Urothelium cell line (cell line): ENCODE measurements around the gene BCAP31.
"Not testable (repeated sequence)": the region's sequence is repeated elsewhere in the genome, so short reads cannot be mapped to it uniquely, and the experiment has no call there.

Experiments used
- DNase-seq: peaks from one replicate; pipeline ENCODE4 v3.0.0; 2011; ENCODE audit warnings: low spot score, mixed read lengths
- FAIRE-seq: peaks from 2 replicates; lab custom pipeline; 2011; peaks lifted over from hg19 to GRCh38; lab: Jason Lieb, UNC

BCAP31 gene

DNA sequence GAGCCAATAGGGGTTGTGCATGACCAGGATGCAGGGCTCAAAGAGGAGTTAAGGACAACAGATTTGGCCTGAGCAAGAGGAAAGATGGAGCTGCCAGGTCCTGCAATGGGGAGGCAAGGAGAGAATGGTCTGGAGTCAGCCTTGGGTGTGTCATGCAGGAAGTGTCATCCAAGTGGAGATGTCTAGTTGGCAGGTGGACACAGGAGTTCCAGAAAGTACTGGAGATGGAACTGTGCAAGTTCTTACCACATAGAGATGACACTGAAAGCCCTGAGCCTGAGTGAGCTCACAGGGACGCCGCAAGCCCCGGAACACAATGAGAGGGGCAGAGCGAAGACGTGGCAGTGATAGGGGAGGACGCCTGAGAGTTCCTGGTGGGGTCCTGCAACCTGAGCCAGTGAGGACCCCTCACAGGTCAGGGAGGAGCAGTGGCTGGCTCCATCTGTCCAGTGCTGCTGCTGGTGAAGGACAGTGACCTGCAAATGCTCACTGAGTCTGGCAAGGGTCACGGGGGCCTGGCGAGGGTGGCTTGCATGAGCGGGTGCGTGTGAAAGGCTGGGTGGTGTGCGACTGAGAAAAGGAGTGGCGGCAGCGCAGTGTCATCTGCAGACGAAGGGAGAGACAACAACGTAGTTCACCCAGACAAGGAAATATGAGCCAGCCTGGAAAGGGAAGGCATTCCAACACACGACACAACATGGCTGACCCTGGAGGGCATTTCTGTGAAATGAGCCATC, 27.0 kb downstream of the BCAP31 start:
- not testable (repeated sequence) for DNase-seq, FAIRE-seq

- not testable (repeated sequence) for FAIRE-seq, DNase-seq
Measured at GRCh38 chrX:153696538-153696937, 27.6 kb downstream of the BCAP31 start.

DNA sequence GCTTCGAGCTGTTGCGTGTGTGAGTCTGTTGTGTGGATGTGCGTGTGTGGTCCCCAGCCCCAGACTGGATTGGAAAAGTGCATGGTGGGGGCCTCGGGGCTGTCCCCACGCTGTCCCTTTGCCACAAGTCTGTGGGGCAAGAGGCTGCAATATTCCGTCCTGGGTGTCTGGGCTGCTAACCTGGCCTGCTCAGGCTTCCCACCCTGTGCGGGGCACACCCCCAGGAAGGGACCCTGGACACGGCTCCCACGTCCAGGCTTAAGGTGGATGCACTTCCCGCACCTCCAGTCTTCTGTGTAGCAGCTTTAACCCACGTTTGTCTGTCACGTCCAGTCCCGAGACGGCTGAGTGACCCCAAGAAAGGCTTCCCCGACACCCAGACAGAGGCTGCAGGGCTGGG, 28.1 kb downstream of the BCAP31 start:
- DNase-seq (no peak), FAIRE-seq (no peak)

GRCh38 chrX:153694687-153695270, 29.4 kb downstream of the BCAP31 start:
- no peak for FAIRE-seq
- DNase-seq: no peak

DNA sequence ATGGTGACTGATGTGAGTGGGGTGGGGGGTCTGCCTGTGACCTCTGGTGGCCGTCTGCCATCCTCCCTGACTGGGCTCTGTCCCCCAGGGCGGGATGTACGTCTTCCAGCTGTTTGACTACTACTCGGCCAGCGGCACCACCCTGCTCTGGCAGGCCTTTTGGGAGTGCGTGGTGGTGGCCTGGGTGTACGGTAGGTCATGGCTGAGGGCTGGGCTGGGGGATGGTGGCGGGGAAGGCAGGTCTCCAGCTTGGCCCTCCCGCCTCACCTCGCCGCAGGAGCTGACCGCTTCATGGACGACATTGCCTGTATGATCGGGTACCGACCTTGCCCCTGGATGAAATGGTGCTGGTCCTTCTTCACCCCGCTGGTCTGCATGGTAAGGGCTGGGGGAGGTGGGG, 29.9 kb downstream of the BCAP31 start:
- FAIRE-seq, DNase-seq: not testable (repeated sequence)

GRCh38 chrX:153693216-153694086, 30.7 kb downstream of the BCAP31 start:
- no peak for FAIRE-seq
- no peak for DNase-seq

- DNase-seq: no peak
- FAIRE-seq: no peak
Measured at GRCh38 chrX:153692611-153693156, 31.5 kb downstream of the BCAP31 start.

GRCh38 chrX:153692003-153692402, 32.2 kb downstream of the BCAP31 start:
- DNase-seq (no peak), FAIRE-seq (no peak)

DNA sequence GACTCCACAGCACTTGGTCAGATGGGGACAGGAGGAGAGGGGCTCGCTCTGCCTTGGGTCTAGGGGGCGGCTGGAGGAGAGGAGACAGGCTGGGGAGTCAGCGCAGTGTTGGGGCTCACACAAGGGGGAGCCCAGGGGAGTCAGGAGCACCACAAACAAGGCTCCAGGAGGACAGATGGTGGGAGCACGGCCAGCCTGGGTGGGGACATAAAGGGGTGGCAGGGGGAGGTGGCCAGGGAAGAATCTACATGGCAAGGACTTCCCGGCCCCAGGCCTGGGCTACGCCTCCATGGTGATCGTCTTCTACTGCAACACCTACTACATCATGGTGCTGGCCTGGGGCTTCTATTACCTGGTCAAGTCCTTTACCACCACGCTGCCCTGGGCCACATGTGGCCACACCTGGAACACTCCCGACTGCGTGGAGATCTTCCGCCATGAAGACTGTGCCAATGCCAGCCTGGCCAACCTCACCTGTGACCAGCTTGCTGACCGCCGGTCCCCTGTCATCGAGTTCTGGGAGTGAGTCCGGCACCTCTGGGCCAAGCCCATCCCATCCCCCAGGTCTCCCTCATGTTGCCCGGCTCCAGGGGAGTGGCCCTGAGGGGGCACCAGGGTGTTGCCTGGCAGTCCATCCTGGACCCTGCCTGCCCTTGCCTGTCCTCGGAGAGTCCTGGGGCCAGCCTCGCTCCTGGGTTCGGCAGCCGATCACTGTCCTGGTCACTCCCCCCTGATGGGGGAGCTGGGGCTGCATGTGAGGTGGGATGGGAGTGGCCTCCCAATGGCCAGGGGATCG, 33.0 kb downstream of the BCAP31 start:
- not testable (repeated sequence) for FAIRE-seq, DNase-seq

GRCh38 chrX:153690466-153690865, 33.7 kb downstream of the BCAP31 start:
- DNase-seq: no peak
- no peak for FAIRE-seq

DNA sequence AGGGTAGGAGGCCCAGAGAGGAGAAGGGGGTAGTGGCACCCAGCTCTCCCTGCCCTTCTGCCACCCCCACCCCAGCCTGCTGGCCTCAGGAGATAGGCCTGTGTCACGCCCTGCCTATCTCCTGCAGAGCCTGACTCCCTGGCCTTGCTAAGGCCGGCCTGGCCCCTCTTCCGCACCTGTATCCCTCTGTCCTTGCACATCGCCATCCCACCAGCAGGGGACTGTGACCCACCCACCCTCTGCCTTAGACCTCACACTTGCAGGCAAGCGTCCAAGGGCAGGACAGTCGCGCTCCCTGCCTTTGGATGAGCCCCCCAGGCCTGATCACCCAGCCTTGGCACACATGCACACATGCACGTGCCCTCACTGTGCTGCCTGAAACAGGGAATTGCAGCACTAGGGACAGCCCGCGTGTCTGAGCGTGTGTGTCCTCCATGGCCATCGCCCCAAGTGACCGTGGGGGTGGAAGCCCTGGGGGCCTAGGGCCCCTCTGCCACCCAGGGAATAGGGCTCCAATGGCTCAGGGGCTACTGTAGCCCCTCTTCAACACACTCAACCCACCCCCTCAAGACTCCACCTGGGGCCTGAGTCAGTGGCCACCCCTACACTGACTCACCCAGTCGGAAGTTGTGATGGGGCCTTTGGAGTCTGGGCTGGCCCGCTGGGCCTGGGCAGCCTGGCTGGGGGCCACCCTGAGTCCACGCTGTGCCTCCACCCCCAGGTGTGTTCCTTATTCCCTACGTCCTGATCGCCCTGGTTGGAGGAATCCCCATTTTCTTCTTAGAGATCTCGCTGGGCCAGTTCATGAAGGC, 34.3 kb downstream of the BCAP31 start:
- DNase-seq (no peak), FAIRE-seq (no peak)

DNA sequence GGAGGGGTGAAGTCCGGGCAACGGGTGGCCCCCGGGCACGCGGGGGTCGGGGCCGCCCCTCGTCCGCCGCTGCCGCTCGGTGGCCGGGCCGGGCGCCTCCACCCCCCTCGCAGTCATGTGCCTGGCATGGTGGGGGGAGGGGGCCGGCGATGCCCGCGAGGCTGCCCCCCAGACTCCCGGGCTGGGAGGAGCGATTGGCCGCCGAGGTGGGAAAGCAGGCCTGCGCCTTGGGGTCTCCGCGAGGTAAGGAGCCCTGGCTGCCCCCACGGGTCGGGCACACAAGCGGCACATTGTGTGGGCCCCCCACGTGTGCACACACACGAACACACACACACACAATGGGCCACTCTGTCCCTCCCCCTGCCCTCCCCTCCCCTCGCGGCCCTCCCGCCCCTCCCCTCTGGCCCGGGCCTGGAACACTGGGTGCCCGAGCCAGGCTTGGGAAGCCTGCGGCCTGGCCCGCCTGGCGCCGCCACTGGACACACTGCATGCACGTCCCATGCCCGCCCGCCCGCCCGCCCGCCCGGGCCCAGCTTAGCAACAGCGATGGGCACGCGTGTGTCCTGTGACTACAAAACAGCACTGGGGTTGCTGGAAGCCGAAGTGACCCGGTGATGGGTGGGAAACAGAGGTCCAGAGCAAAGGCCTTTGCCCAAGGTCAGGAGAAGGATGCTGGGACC, 35.1 kb downstream of the BCAP31 start:
- no peak for FAIRE-seq
- DNase-seq: no peak

GRCh38 chrX:153688506-153688905, 35.7 kb downstream of the BCAP31 start:
- DNase-seq: no peak
- no peak for FAIRE-seq

DNA sequence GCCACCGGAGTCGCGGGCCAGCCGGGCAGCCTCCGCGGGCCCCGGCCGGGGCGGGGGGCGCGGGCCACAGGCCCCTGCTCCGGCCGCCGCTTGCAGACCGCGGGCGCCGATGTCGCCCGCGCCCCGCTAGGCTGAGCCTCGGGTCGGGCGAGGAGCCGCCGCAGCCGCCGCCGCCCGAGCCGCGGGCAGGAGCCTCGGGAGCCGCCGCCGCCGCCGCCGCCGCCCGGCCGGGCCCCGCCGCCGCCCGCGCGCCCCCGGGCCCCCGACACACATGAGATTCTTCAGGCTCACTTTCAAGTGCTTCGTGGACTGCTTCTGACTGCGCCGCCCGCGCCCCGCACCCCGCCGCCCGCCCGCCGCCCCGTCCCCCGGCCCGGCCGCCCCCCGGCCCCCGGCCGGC, 36.1 kb downstream of the BCAP31 start:
- no peak for DNase-seq
- FAIRE-seq: no peak

- no peak for FAIRE-seq
- peak; percentile 80 for DNase-seq
Measured at GRCh38 chrX:153687121-153688039, 36.8 kb downstream of the BCAP31 start, which contains the start of gene SLC6A8. Gene SLC6A8 (plus strand): TSS chrX:153687926. CDS start chrX:153688575, 649 bp downstream.

DNA sequence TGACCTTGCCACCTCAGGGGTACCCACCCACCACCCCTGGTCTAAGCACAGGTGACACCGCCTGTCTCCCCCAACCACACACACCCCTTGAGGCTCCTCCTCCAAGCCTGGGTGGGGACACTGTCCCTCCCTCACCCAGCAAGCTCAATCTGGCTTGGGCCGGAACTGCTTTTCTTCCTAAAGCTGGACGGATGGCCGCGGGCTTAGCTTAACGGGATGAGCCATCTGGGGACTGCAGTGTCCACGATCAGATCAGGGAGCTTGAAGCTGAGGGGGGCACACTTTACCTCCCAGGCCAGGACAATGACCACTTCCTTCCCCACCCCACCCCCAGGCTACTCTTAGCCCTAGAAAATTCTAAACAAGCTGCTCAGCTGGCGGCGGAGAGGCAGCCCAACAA, 37.5 kb downstream of the BCAP31 start:
- FAIRE-seq (no peak), DNase-seq (no peak)

DNA sequence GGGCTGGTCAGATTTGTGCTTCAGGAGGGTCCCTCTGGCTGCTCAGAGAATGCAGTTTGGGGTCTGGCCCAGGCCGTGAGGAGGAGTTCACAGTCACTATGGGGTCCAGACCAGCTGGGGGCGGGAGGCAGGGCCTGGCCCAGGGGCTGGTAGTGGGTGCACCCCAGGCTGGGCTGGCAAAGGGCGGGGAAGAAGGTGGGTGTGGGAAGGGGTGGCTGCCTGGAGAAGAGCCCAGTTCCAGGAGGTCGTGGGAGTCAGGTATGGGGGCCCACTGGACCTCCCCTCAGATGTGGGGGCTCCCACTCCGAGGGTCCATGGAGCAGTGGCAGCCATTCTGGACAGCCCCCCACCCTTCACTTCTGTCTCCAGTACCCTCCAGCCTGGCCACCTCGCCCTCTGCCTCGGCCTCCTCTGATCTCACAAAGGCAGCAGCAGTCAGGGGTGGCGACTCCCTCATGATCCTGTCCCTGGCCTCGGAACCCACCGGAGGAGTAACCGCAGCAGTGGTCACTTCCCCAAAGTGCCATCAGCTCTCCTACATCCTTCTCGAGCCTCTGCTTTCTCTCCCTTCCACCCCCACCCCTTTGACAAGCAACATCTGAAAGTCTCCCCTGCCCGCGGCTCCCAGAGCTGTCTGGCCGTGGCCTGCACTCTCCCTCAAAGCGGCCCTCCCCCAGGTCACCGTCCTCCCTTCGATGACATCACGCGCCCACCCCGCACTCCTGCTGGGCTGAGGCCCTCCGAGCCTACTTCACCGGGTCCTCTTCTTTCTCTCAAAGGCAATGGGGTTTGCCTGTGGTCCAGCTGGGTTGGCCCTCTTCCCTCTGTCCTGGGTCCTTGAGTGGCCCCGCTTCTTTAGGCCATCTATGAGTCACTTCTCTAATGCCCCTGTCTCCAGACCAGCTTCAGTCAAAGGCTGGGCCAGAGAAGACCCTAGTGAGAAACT, 38.2 kb downstream of the BCAP31 start:
- FAIRE-seq: no peak
- DNase-seq: no peak
